ENCODE data around the gene AKAP6.

Gene AKAP6

DNA sequence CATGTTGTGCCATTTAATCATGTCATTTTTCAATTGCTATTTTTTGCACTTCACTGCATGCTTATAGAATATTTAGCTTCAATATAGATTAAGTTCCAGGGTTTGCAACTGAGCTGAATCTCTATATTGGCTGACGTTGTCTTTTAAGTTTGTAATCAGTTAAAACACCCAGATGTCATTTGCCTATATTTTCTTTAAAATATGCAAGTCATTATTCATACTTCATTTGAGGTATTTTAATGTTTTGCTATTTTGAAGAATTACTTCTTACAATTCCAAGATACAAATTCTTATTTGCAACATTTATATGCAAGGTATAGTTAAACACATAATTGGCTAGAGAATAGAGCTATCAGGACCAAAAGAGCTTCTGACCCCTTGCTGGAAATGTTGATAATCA, 434.6 kb downstream of the AKAP6 start:
- no peak overlapping the region for H3K4me3 ChIP-seq (ENCODE audit: low read depth, low read length)
- TF ChIP-seq, protein P1, sequence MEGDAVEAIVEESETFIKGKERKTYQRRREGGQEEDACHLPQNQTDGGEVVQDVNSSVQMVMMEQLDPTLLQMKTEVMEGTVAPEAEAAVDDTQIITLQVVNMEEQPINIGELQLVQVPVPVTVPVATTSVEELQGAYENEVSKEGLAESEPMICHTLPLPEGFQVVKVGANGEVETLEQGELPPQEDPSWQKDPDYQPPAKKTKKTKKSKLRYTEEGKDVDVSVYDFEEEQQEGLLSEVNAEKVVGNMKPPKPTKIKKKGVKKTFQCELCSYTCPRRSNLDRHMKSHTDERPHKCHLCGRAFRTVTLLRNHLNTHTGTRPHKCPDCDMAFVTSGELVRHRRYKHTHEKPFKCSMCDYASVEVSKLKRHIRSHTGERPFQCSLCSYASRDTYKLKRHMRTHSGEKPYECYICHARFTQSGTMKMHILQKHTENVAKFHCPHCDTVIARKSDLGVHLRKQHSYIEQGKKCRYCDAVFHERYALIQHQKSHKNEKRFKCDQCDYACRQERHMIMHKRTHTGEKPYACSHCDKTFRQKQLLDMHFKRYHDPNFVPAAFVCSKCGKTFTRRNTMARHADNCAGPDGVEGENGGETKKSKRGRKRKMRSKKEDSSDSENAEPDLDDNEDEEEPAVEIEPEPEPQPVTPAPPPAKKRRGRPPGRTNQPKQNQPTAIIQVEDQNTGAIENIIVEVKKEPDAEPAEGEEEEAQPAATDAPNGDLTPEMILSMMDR (IDR thresholded peaks at IDR 0.05; ENCODE audit: insufficient read depth, low read depth, low read length, missing control alignments): no peak
- no peak for DNase-seq (ENCODE audit: low read depth)

DNA sequence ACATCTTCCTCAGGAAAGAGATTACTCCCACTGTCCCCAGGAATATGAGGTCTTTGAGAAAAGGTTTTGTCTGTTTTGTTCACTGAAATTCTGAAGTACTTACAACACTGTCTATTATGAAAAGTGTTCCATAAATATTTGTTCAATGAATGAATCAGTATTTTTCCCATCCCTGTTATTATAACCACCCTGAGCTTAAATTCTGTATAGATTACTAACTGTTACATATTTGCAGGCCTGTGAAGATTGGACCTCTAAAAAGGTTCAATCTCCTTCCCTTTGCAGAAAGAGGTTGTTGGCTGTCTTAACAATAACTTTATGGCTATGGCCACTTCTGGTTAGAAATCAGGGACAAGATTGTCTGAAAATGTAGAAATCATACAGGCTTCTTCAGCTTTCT, 435.0 kb downstream of the AKAP6 start:
- TF ChIP-seq, protein P1 (IDR thresholded peaks at IDR 0.05; ENCODE audit: insufficient read depth, low read depth, low read length, missing control alignments): no peak
- no peak for DNase-seq (ENCODE audit: low read depth)
- H3K4me3 ChIP-seq (ENCODE audit: low read depth, low read length): no peak overlapping the region

DNA sequence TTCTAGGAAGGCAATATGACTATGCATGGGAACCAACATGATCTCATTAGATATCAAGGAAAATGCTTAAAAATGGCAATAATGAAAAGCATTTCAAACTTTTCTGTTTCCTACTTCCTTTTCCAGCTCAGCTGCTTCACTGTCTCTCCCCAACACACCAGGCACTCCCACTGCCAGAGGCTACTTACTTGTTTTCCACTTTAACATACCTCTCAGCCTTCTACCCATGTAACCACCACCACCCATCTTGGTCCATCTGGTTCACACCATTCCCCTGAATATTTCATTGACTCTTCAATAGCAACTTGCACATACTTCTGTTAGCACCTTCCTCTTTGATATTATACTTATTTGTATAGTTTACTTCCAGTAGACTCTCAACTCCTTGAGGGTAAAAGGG, 441.3 kb downstream of the AKAP6 start:
- TF ChIP-seq, protein P1 (IDR thresholded peaks at IDR 0.05; ENCODE audit: insufficient read depth, low read depth, low read length, missing control alignments): no peak
- H3K4me3 ChIP-seq (ENCODE audit: low read depth, low read length): no peak overlapping the region
- no peak for DNase-seq (ENCODE audit: low read depth)

DNA sequence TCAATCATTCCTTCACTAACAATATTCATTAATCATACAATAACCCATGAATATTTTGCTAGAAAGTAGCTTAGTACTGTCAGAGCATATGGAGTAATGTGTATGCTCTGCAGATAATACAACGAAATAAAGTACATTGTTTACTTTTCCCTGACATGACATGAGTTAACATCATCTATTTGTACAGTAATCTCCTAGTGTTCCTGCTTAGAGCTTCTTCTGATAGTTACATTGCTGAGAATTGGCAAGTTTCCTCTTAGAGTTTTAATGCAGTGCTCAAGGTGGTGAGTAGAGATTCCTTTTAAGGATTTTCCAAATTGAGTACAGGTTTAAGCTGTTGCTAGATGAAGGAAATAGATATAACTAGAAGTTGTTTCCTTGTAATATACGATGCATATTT, 445.1 kb downstream of the AKAP6 start:
- no peak for DNase-seq (ENCODE audit: low read depth)
- TF ChIP-seq, protein P1 (IDR thresholded peaks at IDR 0.05; ENCODE audit: insufficient read depth, low read depth, low read length, missing control alignments): no peak
- H3K4me3 ChIP-seq (ENCODE audit: low read depth, low read length): no peak overlapping the region

DNA sequence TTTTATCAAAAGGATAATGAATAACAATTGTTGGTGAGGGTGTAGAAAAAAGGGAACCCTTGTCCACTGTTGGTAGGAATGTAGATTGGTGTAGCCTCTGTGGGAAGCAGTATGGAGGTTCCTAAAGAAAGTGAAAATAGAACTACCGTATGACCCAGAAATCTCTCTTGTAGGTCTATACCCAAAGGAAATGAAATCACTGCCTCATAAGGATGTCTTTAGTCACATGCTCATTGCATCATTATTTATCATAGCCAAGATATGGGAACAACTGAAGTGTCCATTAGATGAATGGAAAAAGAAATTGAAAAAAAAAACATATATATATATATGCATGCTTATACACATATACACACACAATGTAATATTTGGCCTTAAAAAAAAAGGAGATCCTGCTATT, 450.7 kb downstream of the AKAP6 start:
- no peak for DNase-seq (ENCODE audit: low read depth)
- H3K4me3 ChIP-seq (ENCODE audit: low read depth, low read length): no peak overlapping the region
- TF ChIP-seq, protein P1 (IDR thresholded peaks at IDR 0.05; ENCODE audit: insufficient read depth, low read depth, low read length, missing control alignments): no peak

DNA sequence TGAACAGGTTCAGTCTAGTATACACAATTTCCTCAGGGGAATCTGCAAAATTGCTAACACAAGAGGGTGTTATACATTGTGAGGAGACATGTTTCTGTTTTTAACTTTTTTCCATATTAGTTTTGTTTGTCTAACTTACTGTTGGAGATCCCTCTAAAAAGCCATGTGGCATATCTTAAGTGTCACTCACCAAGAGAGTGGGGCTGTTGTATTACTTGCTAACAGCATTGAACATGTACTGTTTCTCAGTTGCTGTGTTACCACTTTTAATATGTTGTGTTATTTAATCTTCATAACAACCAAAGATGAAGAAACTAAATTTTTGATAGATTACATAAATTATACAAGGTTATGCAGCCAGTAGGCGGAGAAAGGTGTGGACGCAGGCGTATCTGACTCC, 455.3 kb downstream of the AKAP6 start:
- no peak for DNase-seq (ENCODE audit: low read depth)
- no peak overlapping the region for H3K4me3 ChIP-seq (ENCODE audit: low read depth, low read length)
- TF ChIP-seq, protein P1 (IDR thresholded peaks at IDR 0.05; ENCODE audit: insufficient read depth, low read depth, low read length, missing control alignments): no peak

DNA sequence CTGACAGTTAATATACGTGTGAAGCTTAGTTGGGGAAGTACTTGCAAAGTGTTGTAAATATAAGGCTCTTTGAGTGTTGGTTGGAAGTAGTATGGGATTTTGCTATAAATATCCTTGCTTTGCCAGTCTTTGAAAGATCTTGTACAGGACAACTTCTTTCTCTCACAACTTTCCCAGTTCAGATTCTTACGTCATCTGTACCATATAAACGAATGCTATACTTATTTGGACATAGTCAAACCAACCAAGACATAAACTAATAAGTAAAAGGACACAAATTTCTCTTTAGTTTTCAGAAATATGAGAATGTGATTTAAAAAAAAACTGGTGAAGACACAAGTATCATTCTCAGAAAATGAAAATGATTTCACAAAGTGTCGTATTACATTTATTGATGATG, 456.5 kb downstream of the AKAP6 start:
- no peak overlapping the region for H3K4me3 ChIP-seq (ENCODE audit: low read depth, low read length)
- DNase-seq (ENCODE audit: low read depth): no peak
- TF ChIP-seq, protein P1 (IDR thresholded peaks at IDR 0.05; ENCODE audit: insufficient read depth, low read depth, low read length, missing control alignments): no peak

Measured in GM12865 (cell line).